Neural cell (in vitro differentiated cells): ENCODE measurements around the gene PANK4.

Experiments used
- EP300 ChIP-seq: fragments of 450-650 bp; conservative IDR thresholded peaks from 2 replicates; pipeline ENCODE4 v1.6.1; 2014; ENCODE audit warnings: antibody characterized with exemption, mild to moderate bottlenecking, moderate library complexity; ENCODE audit not compliant: poor library complexity, severe bottlenecking
- EZH2 ChIP-seq: fragments of 200-600, 300-800 bp; shearing (Covaris generic), sonication (generic); IDR thresholded peaks from 2 replicates; pipeline ENCODE4 v1.6.1; 2014; ENCODE audit warnings: antibody characterized with exemption, low read length, borderline replicate concordance, mild to moderate bottlenecking; ENCODE audit not compliant: insufficient read depth, poor library complexity, severe bottlenecking
- POLR2AphosphoS5 ChIP-seq: IDR thresholded peaks from 2 replicates; pipeline ENCODE4 v1.6.1; 2012
- RAD21 ChIP-seq: fragments of 450-650 bp; conservative IDR thresholded peaks from 2 replicates; pipeline ENCODE4 v1.6.1; 2014; ENCODE audit warnings: antibody characterized with exemption, mild to moderate bottlenecking, moderate library complexity
- REST ChIP-seq: IDR thresholded peaks from 2 replicates; pipeline ENCODE4 v1.6.1; 2012; ENCODE audit warnings: borderline replicate concordance
- TF ChIP-seq, protein P1 (sequence below): fragments of 450-650 bp; IDR thresholded peaks from 2 replicates; pipeline ENCODE4 v1.5.1; 2014; ENCODE audit warnings: antibody characterized with exemption, mild to moderate bottlenecking, moderate library complexity; ENCODE audit not compliant: poor library complexity, severe bottlenecking

DNA sequence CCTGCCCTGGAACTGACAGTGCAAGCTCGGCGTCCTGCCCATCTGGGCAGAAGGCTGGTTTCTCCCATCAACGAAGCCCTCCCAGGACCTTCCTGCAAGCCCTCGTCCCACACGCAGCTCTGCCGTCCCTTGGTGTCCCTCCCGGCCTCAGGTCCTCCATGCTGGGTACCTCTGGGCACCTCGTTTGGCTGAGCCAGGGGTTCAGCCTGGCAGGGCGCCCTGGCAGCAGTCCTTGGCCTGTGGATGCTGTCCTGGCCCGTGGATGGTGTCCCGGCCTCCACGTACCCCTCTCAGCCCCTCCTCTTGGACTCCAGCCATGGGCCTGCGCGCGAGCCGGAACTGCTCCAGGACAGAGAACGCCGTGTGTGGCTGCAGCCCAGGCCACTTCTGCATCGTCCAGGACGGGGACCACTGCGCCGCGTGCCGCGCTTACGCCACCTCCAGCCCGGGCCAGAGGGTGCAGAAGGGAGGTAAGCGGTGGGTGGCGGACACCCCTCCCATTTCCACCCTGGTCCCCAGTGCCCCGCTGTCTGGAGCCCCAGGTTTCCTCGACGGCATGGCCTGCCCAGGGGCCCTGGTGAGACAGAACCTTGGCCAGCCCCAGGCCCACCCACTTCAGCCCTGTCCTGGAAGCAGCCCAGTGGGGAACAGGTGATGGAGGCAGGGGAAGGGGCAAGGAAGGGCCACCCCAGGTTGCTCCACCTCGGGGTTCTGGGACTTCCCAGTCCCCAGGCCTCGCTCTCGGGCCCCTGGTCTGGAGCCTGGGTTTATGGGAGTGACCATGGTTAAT is 33.3 kb upstream of the PANK4 start:
- TF ChIP-seq EZH2 (no peak), POLR2AphosphoS5 (no peak), RAD21 (no peak), REST (no peak), EP300 (no peak)
- TF ChIP-seq, protein P1, sequence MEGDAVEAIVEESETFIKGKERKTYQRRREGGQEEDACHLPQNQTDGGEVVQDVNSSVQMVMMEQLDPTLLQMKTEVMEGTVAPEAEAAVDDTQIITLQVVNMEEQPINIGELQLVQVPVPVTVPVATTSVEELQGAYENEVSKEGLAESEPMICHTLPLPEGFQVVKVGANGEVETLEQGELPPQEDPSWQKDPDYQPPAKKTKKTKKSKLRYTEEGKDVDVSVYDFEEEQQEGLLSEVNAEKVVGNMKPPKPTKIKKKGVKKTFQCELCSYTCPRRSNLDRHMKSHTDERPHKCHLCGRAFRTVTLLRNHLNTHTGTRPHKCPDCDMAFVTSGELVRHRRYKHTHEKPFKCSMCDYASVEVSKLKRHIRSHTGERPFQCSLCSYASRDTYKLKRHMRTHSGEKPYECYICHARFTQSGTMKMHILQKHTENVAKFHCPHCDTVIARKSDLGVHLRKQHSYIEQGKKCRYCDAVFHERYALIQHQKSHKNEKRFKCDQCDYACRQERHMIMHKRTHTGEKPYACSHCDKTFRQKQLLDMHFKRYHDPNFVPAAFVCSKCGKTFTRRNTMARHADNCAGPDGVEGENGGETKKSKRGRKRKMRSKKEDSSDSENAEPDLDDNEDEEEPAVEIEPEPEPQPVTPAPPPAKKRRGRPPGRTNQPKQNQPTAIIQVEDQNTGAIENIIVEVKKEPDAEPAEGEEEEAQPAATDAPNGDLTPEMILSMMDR = no peak
